ENCODE data around the gene ADAMTS5.

ADAMTS5 gene

GRCh38 chr21:26946744-26947446, 20.0 kb downstream of the ADAMTS5 start:
- no peak for DNase-seq

- no peak for DNase-seq
Observed at GRCh38 chr21:26945916-26946675, 20.8 kb downstream of the ADAMTS5 start.

DNA sequence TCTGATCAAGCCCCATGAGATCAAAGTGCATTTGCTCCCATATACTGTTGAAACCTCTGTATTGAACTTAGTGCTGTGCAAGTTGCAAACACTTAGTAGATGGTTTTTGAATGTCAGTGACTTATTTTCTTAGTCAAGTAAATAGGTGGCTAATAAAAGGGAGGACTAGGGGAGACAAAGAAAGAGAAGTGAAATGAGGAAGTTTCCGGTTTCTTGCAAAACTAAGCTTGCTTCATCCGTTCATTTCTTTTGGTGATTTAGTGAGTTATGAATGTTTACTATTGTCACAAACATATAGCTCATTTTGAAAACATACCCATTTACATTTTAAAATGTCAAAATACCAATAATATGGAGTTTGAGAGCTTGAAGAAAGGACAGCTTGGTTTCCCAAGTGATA, 23.0 kb downstream of the ADAMTS5 start:
- no peak for DNase-seq

GRCh38 chr21:26941421-26941820, 25.5 kb downstream of the ADAMTS5 start:
- no peak for DNase-seq

- no peak for DNase-seq
Observed at GRCh38 chr21:26939601-26940111, 27.2 kb downstream of the ADAMTS5 start.

- no peak for DNase-seq
Observed at GRCh38 chr21:26936641-26937040, 30.2 kb downstream of the ADAMTS5 start.

DNA sequence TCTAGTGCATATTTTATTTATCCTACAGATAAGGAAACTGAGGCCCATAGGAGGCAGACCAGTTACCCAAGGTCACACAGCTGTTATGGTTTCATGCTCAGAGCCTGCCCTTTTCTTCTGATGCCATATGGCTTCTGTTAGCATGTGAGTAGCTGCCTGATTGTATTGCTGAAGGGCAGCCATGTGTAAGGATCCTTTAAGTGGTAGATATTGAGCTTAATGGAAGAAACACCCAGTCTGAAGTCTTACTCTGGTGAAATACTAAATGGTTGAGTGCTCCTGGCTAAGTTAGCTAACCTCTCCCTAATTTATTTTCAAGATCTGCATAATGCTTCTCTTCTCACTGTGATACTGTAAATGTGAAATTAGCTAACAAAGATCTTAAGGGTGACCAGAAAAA, 30.9 kb downstream of the ADAMTS5 start:
- DNase-seq, result no peak

DNA sequence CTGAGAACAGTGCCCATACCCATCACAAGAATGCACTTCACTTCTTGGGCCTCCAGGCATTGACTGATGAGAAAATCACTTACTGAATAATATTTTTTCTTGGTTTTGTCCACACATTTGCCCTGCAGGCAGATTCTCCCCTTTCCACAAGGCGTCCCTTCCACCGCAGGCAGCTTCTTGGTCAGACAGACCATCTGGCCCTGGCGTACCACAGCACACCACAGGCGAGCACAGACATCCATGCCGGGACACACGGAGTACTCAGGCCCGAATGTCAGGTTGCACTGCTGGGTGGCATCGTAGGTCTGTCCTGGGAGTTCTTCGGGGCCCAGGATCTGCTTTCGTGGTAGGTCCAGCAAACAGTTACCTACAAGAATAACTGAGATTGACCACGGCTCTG, 32.5 kb downstream of the ADAMTS5 start:
- DNase-seq, result no peak

DNA sequence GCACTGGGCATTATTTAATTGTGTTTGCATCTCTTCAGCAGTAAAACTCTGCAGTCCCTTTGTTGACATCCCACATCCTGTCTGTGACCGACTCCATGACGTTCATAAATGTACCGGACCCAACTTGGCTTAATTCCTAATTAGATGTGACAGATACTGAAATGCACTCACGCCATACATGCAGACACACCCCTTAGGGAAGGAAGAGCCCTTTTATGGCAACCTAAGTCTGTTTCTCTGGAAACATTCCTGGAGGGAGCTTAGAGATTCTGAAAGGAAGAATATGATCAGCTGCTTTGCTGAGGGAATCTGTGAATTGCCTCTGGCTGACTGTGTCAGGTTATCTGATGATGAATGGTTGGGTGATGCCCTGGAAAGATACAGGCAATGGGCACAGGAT, 33.4 kb downstream of the ADAMTS5 start:
- no peak for DNase-seq

DNA sequence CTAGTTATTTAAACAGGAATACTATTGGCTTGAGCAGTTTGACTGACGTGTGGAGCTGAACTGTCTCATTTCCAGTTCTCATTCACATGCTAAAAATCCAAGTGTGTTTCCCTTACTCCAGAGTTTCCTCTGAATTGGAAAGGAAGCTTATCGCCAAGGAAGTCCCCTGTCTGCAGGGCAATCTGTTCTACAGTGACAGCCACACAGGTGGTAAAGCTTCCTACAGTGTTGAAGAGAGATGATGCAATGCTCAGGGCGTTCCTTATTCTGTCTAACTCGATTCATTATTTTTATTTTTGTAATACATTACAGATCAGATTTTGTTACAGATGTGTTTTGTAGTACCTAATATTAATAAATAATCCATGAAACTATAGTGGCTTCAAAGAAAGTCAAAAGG, 41.3 kb downstream of the ADAMTS5 start:
- no peak for DNase-seq

GRCh38 chr21:26925122-26925521, 41.8 kb downstream of the ADAMTS5 start:
- DNase-seq, result no peak

DNA sequence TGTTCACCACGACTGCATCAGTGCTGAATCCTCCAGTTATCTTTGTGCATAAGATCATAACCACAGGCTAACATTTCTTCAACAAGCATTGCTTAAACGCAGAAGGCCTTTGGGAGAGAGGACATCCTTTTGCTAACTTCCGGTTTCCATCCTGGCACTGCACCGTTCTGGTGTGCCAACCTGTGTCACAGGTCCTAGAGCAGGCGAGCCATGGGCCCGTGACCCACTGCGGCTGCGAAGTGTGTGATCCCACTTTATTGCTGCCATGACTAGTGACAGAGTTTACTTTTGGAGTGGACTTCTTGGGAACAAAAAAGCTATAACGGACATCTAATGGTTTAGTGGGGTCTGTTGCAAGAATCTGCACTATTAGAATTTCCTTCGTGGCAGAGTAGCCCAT, 42.9 kb downstream of the ADAMTS5 start:
- no peak for DNase-seq

DNA sequence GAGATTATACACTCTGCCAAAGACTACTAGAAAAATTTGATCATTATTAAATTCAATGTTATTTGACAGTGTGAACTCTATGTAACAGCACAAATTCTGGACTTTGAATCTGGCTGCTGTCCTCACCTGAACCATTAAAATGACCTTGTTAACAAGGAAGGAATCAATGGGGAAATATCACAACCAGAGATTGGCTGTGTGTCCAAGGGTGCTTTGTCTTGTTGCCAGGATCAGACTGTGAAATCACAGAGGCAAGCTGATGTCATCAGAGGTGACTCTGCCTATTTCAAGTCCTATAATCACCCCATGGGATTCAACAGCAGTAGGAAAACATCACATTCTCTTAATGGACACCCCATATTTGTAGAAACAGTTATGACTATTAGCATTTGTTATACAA, 46.8 kb downstream of the ADAMTS5 start:
- no peak for DNase-seq

DNA sequence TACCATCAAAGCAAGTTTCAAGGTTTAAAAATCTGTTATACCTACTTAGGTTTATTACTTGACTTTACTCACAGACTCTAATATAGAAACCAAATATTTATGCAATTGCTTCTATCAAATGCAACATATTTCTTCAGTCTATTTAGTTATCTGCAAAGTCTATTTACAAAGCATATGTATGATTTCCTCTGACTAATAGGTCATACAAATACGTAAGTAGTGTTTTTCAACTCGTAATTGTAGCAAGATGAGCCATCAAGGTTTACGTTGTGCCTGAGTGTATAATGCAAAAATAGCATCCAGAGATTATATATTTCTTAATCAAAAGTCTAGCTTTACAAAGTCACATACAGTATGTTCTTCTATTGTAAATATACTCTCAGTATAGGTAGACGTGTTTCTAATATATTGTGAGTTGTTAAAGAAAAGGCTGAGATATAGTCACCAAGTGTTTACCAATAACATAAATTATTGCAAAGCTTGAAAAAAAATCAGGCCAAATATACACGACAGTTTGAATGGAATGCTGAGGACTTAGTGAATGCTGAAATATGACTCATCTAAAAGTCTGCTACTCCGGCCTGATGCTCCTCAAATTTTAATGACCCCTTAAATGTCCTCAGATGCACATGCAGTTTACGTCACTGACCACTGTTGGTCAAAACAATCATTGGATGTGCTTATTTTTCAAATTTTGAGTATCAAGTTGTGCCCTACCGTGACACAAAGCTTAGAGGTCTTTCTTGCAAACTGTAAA, 48.4 kb downstream of the ADAMTS5 start:
- no peak for DNase-seq

- no peak for DNase-seq
Observed at GRCh38 chr21:26916799-26917198, 50.1 kb downstream of the ADAMTS5 start.

- DNase-seq, result no peak
Observed at GRCh38 chr21:26914557-26914956, 52.3 kb downstream of the ADAMTS5 start.

GRCh38 chr21:26912466-26912865, 54.4 kb downstream of the ADAMTS5 start:
- DNase-seq, result no peak

- no peak for DNase-seq
Observed at GRCh38 chr21:26909972-26910371, 56.9 kb downstream of the ADAMTS5 start.

- DNase-seq, result peak; percentile 82
Observed at GRCh38 chr21:26900980-26901379, 65.9 kb downstream of the ADAMTS5 start.

DNA sequence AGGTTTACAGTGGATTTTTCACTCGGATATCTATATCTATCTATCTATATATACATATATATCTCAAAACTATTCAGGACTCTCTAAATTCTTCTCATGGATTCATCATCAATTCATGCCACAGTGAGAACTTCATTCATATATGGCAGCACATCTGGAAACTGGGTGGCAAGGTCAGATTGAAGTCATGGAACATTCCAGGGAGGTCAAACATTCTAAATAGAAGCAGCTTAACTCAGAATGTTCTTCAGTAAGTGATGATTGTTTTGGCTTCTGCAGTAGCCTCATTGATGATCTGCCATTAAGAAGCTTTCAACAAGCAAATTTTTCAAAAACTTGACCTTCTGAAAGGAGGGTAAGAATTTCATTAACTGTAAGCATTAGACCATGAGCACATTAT, 74.7 kb downstream of the ADAMTS5 start:
- DNase-seq, result no peak

DNA sequence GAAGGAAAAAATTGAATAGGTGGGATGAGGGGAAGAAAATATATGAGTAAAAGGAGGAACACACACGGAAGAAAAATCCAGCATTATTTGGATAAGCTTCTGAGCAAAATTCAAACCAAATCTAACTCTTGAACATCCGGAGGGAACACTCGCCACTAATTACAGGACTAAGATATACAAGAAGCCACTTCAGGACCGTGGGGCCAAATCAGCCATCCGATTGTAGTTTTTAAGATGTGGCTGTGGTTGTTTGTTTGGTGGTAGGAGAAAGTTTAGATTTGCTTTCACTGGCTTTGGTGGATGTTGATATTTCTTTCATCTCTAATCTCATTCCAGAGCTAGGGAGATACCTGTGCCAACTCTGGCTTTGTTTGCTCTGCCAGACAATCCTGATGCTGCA, 78.0 kb downstream of the ADAMTS5 start:
- no peak for DNase-seq

DNA sequence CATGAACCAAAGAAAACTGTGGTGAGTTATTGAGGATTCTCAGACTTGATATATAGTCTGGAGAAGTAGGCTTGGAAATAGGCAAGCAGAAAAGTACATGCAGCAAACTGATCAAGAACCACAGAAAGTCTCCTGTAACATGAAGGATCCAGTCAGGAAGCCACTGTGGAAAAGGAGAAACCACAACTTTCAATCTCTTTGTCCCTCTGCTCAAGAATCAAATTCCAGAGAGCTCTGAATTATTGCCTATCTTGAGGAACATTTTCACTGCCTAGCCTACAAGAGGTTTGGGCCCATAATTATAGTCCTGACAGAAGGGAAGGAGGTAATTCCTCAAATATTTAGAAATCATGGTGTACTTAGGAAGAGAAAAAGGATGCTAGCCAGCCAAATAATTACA, 78.6 kb downstream of the ADAMTS5 start:
- DNase-seq, result no peak

DNA sequence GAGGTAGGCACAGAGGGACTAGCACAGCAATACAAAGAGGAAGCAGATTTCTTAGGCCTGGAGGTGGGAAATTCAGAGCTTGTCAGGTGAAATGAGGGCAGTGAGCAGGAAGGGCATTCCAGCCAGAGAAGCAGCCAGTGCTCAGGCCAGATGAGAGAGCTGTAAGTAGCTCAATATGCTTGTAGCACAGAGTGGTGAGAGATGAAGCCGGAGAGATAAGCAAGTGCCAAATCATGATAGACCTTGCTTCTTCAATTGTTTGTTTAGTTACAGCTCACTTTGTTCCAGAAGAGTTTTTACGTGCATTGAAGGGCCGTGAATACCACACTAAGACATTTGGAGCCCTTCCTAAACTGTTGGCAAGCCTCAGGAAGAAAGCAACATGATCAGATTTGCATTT, 79.6 kb downstream of the ADAMTS5 start:
- DNase-seq, result no peak

GRCh38 chr21:26884436-26884835, 82.5 kb downstream of the ADAMTS5 start:
- DNase-seq, result no peak

Measured in SHP77 treated with DMSO at 0.1 percent for 48 hours (cell line).